Stimulated activated CD8-positive, alpha-beta memory T cell treated with anti-CD3 and anti-CD28 coated beads, Interleukin-15, amount 100 ng/mL, for 48 hours (primary cell): ENCODE measurements around the gene C10orf105.
A peak's percentile ranks its signal among the peaks of the same experiment; 100 is the strongest.

Experiments
- DNase-seq, 2 donors: peaks; one replicate each; pipeline ENCODE4 v3.0.0-alpha.2; 2020; ENCODE audit warnings: low read depth in 2 of 2

Gene C10orf105, protein sequence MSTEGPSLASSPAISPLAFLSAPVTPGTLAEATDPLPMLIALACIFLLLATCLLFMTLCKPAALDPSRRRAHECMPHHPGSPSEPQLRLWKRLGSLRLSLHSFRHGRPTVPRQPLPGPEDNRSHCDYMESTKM

GRCh38 chr10:71719464-71720201 lies at the start of gene C10orf105:
Gene C10orf105, minus strand, starts transcription at chr10:71719778. Its CDS starts 3,441 bp downstream, at chr10:71716337.
- DNase-seq, result no peak

GRCh38 chr10:71767420-71768035 lies 48.0 kb upstream of the C10orf105 start:
- no peak for DNase-seq

DNA sequence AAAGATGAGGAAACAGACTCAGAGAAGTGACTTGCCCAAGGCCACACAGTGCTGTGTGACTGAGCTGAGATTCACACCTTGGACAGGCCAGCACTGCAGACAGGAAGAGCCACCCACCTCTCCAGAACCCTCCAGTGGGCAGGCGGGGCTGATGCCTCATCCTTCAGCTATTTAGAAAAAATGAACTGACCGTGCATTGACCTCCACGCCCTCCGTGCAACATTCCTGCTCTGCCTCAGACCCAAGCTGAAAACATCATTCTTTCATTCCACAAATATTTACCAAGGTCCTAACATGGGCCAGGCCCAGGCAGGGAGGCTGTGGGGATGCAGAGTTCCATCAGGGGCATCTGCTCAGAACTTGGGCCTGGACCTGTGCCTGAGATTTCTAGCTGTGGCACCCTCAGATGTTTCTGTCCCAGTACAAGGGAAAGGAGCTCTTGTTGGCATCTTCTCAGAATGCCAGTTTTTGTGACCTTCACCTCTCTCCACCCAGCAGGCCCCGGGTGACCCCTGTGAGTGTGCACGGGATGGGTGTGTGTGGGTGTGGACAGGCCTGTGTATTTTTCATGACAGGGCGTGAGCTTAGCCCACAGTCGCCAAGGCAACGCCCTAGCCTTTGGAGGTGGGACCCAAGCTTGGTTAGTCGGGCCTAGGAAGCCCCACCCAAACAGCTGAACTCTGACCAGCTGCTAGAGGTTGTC lies 47.3 kb upstream of the C10orf105 start:
- no peak for DNase-seq

DNA sequence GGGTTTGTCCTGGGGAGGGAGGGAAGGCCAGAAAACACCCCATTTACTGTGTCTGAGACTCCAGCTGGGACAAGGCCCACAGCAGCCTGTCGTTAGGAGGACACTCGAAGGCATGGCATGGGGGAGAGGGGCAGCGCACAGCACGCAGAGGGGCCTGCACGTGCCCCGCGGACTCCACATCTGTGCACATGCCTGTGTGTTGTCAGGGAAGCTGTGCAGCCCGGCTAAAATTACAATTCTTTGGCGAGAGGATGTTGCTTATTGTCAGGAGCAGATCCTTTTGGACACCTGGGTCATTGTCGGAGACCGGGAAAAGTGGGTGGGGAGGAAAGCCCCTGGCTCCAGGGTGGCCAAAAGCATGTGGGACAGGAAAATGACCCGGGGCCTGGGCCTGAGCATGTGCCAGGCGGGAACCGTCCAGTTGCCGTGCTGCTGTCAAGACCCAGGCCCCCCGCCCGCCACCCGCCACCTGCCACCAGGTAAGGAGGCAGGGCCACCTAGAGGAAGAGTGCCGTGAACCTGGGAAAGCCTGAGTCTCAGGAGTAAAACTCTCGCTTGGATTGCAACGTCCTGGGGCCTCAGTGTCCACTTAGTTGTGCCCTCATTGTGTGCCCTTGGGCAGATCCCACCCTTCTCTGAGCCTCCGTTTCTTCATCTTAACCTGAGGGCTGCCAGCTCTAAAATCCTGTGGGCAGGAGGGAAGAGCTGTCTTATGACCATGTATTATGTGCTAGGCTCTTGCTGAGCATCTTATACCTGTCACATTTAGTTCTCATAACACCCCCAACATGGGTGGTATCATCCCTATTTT lies 46.5 kb upstream of the C10orf105 start:
- no peak for DNase-seq

DNA sequence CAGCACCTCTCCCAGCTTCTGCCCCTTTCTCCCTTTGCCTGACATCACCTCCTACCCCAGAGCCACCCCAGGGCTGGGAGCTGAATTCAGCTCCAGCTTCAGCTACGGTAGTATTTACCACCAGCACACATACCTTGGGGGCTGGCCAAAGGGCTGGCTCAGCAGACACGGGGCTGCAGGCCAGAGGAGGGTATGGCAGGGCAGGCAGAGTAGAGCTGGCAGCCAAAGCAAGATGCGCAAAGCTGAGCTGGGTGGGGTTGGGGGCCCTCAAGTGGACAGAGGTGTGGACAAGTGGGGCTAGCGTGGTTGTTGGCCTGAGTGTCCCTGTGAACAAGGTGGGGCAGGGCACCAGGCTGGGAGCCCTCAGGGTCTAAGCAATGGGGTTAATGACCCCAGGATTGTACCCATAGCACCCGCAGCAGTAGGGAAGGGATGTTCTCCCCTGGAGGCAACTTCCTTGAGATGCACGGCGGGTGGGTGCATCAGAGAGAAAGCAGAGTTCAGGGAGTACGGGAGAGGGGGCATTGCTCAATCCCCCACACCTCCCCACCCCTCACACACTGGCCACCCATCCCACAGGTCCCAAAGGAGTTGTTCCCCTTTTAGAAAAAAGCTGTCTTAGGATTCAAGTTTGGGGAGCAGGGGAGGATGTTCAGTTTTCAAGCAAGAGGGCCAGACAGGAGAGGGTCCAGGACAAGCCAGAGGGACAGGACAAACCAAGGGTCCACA lies 45.8 kb upstream of the C10orf105 start:
- no peak for DNase-seq

DNA sequence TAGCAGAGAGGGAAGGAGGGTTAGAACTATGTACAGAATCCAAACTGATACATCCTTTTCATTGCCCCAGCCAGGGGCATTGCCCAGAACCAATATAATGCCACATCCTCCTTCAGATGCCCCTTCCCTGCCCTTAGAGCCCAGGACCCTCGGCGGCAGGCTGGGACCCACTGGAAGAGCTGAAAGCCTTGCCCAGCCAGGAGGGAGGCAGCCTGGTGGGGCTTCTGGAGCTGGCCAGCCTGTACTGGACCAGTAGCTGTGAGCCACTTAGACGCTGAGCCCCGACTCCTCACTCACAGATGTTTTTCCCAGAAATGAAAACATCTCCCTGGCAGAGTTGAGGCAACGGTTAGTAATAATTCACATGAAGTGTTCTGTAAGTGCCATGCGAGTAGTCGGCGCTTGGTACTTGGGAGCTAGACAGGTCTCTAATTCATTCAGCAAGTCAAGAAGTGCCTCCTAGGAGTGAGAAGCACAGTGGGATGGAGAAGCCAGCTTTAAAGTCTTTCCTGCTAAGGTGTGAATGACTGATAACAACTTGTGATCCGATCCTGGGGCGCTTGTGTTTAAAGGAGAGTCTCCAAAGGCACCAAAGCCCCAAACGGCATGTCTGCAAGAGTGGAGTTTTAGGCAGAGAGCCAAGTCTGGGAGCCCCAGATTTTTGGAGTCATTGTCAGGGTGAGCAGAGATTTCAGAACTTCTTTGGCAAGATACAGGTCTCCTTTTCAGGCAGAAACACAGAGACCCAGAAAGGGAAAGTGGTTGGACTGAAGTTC lies 44.0 kb upstream of the C10orf105 start:
- no peak for DNase-seq

GRCh38 chr10:71762324-71762723 lies 42.7 kb upstream of the C10orf105 start:
- DNase-seq, result no peak

GRCh38 chr10:71761541-71762113 lies 42.0 kb upstream of the C10orf105 start:
- DNase-seq, result no peak

DNA sequence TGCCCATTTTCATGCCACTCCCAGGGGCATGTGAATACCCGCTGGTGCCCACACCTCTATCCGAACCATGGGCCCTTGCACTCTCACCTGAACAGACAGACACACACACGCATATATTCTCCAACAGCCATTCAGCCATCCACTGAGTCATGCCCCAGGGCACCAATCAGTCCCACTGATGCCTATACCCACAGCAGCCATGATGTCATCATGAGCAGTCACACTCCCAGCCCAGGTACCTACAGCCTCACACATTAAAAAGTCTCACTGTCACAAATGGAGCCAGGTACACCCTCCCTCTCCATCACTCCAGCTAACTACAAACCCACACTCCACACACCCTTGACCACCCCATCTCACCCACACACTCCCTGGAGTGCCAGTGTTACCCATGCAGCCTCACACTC lies 41.5 kb upstream of the C10orf105 start:
- peak in 1 of 2 donors; percentile 45 for DNase-seq

DNA sequence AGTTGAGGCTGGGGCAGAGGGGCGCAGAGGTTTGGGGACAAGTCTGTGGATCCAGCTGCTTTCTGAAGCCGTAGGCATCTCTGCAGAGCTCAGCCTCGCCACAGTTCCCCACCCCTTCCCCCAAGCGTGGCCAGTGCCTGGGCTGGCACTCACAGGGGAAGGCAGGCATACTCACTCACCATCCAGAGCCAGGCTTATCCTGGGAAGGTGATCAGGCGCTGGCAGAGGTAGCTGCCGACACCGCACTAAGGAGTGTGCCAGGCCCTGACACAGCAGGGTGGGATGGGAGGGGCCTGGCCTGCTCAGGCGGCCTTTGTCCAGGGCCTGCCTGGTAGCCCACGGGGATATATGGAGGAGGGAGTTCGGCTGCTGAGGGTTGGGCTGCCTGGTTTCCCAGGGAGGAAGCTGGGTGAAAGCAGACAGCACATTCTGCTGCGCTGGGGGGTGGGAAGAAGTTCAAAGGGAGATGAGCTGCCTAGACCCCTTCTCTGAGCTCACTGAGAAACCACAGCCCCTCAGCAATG lies 37.9 kb upstream of the C10orf105 start:
- DNase-seq, result no peak

DNA sequence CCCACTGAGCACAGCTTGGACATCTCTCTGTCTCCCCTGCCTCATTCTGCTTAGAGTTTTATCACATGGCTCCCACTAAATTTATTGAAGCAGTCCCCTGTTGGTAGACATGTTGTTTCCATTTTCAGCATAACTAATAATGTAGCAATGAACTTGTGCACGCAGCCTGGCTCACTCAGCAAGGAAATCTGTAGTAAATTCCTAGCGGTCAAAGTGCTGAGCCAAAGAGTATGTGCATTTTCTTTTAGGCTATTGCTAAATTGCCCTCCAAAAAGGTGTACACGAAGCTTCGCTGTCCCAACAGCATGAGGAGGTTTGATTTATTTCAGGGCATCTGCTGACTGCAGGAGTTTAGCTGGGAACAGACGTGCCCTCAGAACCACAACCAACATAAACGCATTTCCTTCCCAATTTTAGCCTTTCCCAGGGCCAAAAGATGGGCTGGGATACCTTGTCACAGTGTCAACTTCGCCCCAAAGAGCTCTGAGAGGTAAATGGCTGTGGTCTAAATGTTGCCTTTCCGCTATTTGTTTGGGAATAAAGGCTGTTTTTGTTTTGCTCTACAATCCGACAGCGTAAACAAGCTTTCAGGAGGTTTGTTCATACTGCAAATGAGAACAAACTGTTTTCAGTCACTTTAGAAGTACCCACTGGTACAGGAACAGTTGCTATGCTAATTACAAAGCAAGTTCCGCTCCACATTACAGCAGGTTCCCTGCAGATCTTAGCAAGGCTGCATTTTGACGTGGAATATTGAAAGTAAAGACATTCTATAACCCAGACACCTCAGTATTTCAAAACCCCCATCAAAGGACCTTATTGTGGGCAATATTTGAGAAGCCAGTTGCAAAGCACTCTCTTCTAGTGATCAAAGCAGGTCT lies 37.0 kb upstream of the C10orf105 start:
- DNase-seq, result no peak

DNA sequence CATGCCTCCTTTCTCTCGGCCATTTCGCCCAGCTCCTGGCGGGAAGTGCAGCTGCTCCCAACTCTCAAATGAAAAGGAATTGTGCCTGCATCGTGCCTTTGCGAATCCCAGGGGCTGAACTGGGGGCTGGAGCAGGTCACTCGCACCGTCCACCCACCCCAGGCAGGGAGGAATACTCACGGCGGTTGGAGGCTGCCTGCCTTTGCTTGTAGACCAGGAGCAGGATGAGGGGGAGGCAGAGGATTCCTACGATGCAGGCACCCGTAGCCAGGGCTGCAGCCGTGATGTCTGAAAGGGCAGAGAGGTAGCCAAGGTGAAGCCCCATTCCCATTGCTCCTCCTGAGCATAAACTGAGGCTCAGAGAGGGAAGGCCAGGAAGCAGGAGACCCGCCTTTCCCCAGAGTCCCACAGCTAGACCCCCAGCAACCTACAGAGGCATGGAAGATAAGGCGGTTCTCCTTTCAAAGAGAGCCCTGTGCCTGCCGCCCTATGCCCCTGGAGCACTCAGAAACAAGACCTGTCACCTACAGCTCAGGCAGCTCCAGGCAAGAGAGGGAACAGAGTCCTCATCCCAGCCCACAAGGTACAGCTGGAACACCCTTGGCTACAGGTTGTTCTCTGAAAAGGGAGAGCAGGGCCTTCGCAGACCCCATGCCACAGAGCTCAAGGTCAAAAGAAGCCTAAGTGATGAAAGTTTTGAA lies 35.8 kb upstream of the C10orf105 start:
- DNase-seq, result no peak

DNA sequence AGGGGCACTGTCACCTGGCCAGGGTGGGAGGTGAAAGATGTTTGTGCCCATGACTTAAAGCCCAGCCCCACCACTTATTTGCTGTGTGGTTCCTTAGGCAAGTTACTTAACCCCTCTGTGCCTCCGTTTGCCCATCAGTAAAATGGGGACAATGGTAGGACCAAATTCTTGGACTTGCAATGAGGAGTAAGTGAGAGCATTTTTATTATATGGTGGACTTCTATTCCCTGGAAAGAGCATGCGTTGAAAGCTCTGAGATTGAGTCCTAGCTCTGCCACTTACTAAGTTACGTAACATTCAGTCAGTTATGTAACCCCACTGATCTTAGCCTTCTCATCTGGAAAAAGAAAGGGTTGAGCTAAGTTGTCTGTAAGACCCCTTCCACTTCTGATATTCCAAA lies 35.0 kb upstream of the C10orf105 start:
- DNase-seq, result no peak

- no peak for DNase-seq
Observed at GRCh38 chr10:71753960-71754505, 34.5 kb upstream of the C10orf105 start.

DNA sequence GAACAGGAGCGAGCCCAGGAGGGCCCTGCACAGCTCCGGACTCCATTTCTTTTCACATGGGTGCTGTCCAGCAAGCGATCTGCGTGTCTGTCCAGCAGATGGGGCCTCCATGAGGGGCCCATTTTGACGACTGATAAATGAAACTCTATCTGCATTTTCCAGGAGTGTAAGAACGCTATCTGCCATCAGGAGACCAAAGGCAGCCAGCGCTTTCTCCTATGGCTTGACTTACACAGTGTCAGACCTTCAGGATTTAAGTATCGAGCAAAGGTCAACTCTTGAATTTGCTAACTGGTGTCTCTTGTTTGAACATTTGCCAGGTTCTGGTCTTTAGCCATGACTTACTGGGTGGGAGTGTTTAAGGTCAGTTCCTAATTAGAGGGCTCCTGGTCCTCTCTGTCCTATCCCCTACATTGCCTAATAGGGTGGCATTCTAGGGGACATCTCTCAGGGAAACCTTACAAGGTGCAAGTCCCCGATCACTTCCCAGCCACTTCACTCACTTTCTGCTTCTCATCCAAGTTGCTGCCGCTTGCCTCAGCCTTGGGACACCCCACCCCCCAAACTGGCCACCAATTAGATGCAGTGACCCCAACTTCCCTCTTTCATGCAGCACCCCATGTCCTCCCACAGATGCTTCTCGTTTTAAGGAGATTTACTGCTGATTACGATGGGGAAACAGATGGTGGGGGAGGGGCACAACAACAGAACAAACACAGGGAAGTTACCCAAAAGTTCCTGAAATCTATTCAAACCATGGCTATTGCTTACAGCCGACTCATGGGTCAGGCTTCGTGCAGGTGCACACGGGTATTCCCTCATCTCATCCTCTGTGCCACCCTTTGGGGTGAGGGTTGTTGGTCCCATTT lies 33.7 kb upstream of the C10orf105 start:
- no peak for DNase-seq

DNA sequence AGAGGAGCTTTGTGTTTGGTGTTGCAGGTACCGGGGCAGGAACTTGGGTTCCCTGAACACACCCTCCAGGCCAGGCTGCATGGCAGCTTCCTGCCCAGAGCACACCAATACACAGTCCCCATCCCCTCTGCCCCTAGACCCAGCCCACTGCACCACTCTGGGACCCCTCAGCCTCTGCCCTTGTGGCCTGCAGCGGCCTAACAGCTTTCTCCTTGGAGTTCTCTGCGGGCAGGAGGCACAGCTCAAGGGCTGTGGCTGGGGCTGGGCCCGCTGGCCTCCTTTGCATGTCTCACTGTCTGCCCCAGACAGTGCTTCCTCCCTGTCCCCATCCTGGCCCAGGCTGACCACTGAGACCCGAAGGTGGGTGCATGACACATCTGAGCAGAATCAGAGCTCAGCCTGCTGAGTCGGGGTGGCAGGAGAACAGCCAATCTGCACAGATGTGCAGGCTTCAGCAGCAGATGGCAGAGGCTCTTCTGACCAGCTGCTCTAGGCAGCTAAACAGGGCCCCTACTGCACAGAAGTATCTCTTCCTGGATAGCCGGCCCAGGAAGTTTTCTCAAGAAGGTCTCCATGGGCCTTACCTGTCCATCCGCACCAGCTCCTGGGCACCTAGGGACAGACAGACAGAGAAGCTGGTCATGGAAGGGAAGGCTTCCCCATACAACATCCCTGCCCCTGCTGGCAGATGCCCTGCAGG lies 33.0 kb upstream of the C10orf105 start:
- DNase-seq, result no peak
